Measurements from ENCODE around the gene DDC.

The DDC gene

GRCh38 chr7:50450590-50451032, 114.6 kb downstream of the DDC start:
- no peak for DNase-seq

GRCh38 chr7:50449881-50450589, 115.2 kb downstream of the DDC start, which contains the start of gene FIGNL1:
Gene FIGNL1 (minus strand): TSS chr7:50450350. CDS start chr7:50447287, 3,063 bp downstream.
- DNase-seq, result peak; percentile 80

DNA sequence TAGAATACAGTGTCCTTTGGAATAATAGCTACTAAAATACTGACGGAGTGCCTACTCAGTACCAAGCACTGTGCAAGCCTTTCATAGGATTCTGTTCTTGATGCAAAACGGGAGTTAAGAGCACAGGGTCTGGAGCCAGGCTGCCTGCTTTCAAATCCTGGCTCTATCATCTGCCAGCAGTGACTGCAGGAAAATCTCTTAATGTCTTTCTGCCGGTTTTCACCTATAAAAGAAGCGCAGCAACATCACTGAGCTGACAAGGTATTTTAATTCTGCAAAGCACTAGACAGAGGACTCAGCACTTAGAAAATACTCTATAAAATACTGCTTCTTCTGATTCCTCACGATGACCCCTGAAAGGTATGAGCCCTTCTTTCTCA, 115.7 kb downstream of the DDC start:
- DNase-seq, result no peak

DNA sequence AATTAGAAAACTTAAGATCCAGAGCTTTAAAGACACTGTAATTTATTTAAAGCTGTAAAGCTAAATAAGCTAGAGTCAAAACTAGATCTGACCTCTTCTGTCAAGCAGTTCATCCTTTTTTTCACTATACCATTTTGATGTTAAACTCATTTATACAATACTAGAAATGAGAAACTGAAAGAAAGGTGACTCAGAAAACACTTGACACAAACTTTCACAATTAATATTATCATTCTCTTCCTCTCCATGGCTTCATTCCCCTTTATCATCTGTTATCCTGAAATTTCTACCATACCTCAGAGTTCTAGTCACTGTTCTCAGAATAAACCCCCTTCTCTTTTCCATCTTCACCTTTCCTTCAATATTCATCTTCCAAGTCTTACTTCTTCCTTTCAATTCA, 116.4 kb downstream of the DDC start:
- DNase-seq, result no peak

GRCh38 chr7:50446542-50446960, 118.7 kb downstream of the DDC start:
- peak; percentile 90 for DNase-seq

GRCh38 chr7:50436133-50436806, 128.9 kb downstream of the DDC start:
- DNase-seq, result peak; percentile 82

GRCh38 chr7:50431722-50432305, 133.4 kb downstream of the DDC start:
- DNase-seq, result no peak

- DNase-seq, result no peak
Measured at GRCh38 chr7:50431316-50431715, 133.9 kb downstream of the DDC start.

- no peak for DNase-seq
Measured at GRCh38 chr7:50428911-50429310, 136.3 kb downstream of the DDC start.

GRCh38 chr7:50427518-50427917, 137.7 kb downstream of the DDC start:
- DNase-seq, result no peak

DNA sequence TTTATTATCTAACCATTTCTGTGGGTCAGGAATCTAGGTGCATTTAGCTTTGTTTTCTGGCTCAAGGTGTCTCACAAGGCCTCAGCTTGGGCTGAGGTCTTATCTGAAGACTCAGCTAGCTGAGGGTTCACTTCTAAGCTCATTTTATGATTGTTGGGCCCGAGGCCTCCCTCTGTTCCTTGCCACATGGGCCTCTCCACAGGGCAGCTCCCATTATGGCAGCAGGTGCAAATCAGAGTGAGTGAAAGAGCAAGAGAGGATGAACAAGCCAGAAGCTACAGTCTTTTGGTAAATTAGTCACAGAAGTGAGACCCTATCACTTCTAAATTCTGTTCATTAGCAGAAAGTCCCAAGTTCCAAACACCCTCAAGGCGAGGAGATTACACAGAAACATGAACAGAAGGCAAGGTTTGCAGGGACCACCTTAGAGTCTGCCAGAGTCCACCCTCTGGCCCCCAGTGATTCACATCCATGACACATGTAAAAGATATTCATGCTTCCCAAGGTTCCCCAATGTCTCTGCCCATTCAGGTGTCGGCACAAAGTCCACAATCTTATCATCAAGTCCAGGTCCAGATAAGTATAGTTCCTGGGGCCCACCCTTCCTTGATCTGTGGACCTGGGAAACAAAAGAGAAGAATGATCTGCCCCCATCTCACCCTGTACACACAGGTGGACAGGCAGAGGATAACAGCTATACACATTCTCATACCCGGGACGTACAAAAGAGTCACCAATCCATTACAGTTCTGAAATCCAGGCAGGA, 138.7 kb downstream of the DDC start:
- DNase-seq, result no peak

GRCh38 chr7:50425318-50425717, 139.9 kb downstream of the DDC start:
- DNase-seq, result no peak

DNA sequence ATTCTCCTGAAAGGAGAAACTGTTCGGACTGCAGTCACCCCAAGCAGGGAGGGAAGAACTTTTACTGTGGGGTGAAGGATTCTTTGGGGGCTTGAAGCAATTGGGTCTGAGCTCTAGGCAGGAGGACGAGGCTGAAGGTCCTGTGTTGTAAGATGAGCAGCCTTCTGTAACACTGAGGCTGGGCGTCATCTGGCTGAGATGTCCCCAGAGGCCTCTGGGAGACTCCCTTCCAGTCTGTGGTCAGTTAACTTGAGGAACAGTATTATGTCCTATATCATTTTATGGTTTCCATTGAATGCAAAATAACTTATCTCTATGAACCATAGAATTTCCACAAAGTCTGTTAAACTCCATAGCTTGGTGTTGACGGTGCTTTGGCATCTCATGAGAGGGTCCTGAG, 141.3 kb downstream of the DDC start:
- no peak for DNase-seq

DNA sequence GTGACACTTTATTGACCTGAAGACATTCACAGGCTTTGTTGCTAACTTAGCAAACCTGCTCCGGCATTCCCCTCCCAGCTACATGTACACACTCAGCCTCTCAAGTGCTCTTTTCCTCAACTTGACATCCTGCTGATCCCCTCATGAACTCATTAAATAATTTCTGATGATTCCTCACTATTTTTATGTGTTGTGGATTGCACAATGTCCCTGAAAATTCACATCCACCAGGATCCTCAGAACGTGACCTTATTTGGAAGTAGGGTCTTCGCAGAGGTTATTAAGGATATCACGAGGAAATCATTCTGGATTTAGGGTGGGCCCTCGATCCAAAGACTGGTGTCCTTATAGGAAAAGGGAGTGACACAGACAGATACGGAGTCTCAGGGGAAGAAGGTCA, 142.3 kb downstream of the DDC start:
- DNase-seq, result no peak

GRCh38 chr7:50421043-50421442, 144.2 kb downstream of the DDC start:
- DNase-seq, result no peak

GRCh38 chr7:50418526-50419290, 146.5 kb downstream of the DDC start:
- peak; percentile 53 for DNase-seq

DNA sequence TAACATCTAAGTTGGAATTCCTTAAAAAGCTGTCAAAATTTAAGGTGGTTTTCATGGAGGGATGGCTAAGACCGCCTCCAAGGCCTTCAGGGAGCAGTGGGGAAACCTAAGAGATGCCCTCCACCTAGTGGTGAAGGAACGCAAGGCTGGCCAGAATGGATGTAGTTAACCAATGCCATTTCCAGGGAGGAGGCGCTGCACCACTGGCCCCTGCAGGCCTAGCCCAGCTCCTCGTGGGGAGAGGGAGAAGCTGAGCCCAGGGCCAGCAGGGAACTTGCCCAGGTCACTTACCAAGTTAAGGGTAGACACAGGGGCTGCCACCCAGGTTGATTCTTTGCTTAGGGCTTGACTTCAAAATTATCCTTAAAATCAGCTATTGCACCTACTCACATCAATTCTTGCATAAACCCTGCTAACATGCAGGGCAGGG, 147.1 kb downstream of the DDC start:
- peak; percentile 92 for DNase-seq

GRCh38 chr7:50416527-50417182, 148.6 kb downstream of the DDC start:
- peak; percentile 53 for DNase-seq

DNA sequence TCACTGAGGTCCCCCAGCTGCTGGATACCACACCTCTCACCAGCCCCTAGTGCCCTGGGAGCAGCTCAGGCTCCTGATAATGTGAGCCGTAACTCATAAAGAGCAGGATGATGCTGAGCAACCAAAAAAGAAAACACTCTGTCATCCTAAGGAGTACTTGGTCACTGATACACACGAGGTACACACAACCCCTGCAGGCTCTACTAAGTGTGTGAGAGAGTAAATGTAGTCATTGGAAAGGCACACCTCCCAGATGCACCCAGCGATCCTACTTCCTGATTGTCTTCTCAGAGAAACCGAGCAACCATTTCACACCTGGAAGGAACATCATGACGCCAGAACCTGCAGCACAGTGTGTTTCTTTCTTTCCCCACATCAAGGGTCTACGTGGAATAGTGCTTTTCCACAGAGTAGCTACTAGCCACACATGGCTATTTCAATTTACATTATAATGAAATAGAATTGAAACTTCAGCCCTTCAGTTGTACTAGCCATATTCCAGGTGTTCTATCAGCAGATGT, 149.3 kb downstream of the DDC start:
- DNase-seq, result no peak

DNA sequence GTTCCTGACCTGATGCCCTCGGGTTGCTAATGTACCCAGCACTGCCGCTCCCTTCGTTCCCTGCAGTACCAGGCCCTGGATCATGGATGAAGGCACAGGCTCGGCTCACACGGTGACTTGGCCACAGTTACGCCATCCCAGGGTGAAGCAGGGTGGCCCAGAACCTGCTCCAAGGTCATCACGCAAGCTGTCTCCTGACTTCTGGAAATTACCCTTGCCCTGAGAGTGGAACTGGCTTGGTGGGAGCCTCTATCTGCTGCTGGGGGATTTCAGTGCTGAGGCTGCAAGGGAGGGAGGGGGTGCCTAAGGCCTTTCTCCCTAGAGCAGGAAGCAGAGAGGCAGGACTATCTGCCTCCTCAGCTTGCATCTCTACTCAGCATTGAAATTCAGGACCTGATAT, 151.6 kb downstream of the DDC start:
- peak; percentile 37 for DNase-seq

GRCh38 chr7:50412973-50413372, 152.2 kb downstream of the DDC start:
- DNase-seq, result peak; percentile 29

DNA sequence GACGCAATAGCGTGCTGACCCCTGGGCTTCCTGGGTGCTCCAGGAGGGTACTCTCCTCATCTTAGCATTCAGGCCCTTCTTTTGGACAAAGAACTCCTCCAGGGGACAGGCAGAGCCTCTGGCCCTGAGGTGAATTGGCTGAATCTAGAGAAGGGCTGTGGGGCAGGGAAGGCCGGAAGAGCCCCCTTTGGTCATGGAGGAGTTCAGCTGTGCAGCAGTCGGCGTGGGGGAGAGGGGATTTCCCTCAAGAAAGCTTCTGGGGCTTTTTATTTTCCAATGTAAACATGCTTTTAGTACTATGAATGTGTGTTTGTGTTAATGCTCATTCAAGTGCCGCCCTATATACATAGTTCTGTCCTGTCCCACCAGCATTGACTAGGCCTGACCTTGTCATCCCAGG, 153.9 kb downstream of the DDC start:
- DNase-seq, result peak; percentile 23

Measured in islet precursor cell (in vitro differentiated cells).